GM19463 (cell line): ENCODE results near the gene VIT.

Source experiments
- ATAC-seq: cut with Tn5 transposase; IDR thresholded peaks from one replicate; pipeline ENCODE4 v1.9.1; 2021; ENCODE audit warnings: mild to moderate bottlenecking, moderate library complexity; ENCODE audit not compliant: unreplicated experiment

The VIT gene

GRCh38 chr2:36854241-36854640 lies 157.7 kb downstream of the VIT start:
- ATAC-seq, result no peak

GRCh38 chr2:36855429-36855828 lies 158.9 kb downstream of the VIT start:
- no peak for ATAC-seq

DNA sequence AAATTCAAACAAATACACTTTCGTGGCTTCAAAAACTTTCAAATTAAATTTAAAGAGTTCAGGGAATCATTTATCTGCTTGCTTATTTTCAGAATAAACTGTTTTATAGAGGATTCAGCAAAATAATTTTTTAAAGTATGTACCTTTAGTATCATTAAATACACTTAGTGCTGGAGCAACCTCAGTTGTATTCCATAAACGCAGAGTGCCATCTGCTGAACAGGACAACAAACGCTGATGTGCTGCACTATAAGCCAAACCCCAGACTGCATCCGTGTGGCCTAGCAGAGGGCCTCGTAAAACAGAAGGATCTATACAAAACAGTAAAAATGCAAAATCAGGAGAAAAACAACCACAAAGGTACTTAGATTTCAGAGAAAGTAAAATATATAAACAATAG lies 161.2 kb downstream of the VIT start:
- ATAC-seq, result no peak

DNA sequence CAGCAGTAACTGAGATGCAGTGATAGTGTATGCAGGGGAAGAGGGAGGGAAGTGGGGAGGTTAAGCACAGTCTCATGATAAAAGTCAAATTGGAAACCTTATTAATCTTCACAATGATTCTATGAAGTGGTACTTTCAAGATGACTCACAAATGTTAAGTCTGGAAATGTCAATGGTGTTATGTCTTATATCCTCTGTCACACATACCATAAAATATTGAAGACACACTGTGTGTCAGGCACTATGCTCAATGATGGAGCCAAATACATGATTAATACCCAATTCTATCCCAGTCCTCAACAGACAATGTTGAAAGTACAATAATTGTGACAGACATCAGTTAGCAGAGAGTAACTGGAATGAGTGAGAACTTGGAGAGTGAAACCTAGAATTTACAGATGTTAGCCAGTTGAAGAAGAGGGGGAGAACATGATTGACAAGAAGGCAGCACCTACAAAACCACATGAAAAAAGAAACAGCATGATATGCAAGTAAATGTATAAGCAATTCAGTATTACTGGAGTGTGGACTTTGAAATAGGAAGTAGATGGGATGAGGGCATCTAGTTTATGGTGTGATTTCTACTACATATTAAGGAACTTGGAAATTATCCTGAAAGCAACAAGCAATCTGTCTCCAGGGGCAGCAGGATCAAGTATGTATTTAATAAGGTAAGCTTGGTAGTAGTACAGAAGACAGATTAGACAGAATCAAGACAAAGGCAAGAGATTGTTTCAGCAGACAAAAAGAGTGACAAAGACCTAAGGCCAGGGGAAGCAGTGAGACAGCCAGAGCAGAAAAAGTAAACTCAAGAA lies 162.3 kb downstream of the VIT start:
- peak; percentile 60 for ATAC-seq

GRCh38 chr2:36859366-36859792 lies 162.9 kb downstream of the VIT start:
- peak; percentile 13 for ATAC-seq

GRCh38 chr2:36861896-36862295 lies 165.4 kb downstream of the VIT start:
- ATAC-seq, result no peak
